Prostate gland (tissue), 2 donors: ENCODE results near the gene MPL.

Experiments
- CTCF ChIP-seq, 4 experiments: fragments of 200-600 bp in 2 of 4; fragments of 450-650 bp in 2 of 4; sonication (generic) in 2 of 4; IDR thresholded peaks; 1 replicate in 3 of 4; 2 replicates in 1 of 4; pipeline ENCODE4 v1.5.1; 2016 to 2019; ENCODE audit warnings: antibody characterized with exemption in 4 of 4, mild to moderate bottlenecking in 2 of 4, moderate library complexity in 2 of 4
- POLR2A ChIP-seq: fragments of 450-650 bp; IDR thresholded peaks from one replicate; pipeline ENCODE4 v1.6.1; 2016; ENCODE audit warnings: antibody characterized with exemption, mild to moderate bottlenecking

- TF ChIP-seq POLR2A (no peak), CTCF (IDR thresholded peaks at IDR 0.05) (no peak)
These were observed 9.9 kb upstream of the MPL start for GRCh38 chr1:43327549-43328292.
